Measurements from ENCODE around the gene AUTS2. TPM values are rescaled to one million over a fixed set of nuclear protein-coding genes. Genes with fewer than 3 reads are reported as not detected.

The AUTS2 gene
- total and polyA plus RNA-seq, 2 of the 8 experiments (the other 6 are each of a cell fraction or from before 2014, with no cell fraction given) = 25.9 to 101 TPM

DNA sequence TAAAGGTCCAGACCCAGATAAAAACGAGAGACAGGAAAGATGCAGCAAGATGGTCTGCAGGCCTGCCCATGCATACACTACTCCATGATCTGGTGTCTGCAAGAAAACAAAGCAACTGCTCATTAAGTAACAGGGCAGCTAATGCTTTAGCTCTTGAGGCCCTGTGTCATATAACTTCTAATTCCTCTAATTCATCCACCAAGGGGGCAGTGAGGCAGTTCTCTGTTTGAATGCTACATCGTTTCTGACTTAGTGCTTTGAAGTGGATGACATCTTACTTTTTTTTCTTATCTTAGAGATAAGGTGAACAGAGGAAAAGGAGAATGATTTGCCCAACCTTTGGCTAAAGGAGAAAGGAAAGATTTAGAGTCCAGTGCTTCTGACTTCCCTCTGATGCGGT lies 619.7 kb downstream of the AUTS2 start:
- no peak overlapping the region for H2AK5ac ChIP-seq (ENCODE audit: low read depth, low read length)
- H3K79me1 ChIP-seq (ENCODE audit: low read depth, low read length) = no peaks in the 10 kb centered on the region
- no peak for FAIRE-seq
- no peaks in the 10 kb centered on the region for H3K79me2 ChIP-seq (ENCODE audit: control insufficient read depth in 1 of 2, insufficient read depth in 2 of 2, low read length in 2 of 2)
- DNase-seq (ENCODE audit: low read depth in 1 of 2, low spot score in 2 of 2) = no peak
- H2BK12ac ChIP-seq (ENCODE audit: low read depth, low read length) = no peak overlapping the region
- WGBS, 2 experiments (ENCODE audit: extremely low coverage in 1 of 2, insufficient coverage in 1 of 2, insufficient read length in 1 of 2, insufficient replicate concordance in 2 of 2, low coverage in 1 of 2, low lambda C conversion rate in 2 of 2, missing lambda C conversion rate in 1 of 2) = 95% methylated on average over 3 of the region's 3 CpGs; no CpG with 5 or more reads in 1 of the 2 experiments
- POLR2A ChIA-PET (ENCODE audit: partially characterized antibody) = no interaction called here
- H3K23me2 ChIP-seq (ENCODE audit: low read depth, low read length) = no peaks in the 10 kb centered on the region
- no peak overlapping the region for H4K5ac ChIP-seq (ENCODE audit: insufficient read length, low read depth, low read length)
- H4K91ac ChIP-seq (replicated peaks; ENCODE audit: insufficient read length, low read length) = no peak overlapping the region
- H3K4me2 ChIP-seq (ENCODE audit: insufficient read depth in 1 of 2, low read depth in 2 of 2, low read length in 2 of 2) = no peak overlapping the region
- no peak overlapping the region for H3K4me3 ChIP-seq (ENCODE audit: extremely low read depth in 1 of 4, insufficient read depth in 2 of 4, low read depth in 3 of 4, low read length in 4 of 4)
- no peak overlapping the region for H2BK5ac ChIP-seq (ENCODE audit: low read depth, low read length)
- no peaks in the 10 kb centered on the region for H3K4me1 ChIP-seq (replicated peaks in 1 of 4; ENCODE audit: control insufficient read depth in 3 of 4, insufficient read depth in 4 of 4, low read length in 3 of 4)
- no peak overlapping the region for H2AFZ ChIP-seq (ENCODE audit: low read length)
- no peak overlapping the region for H3K4ac ChIP-seq (replicated peaks; ENCODE audit: insufficient read length, low read depth, low read length)
- H3K56ac ChIP-seq (replicated peaks; ENCODE audit: insufficient read length, low read depth, low read length) = no peak overlapping the region
- no peak overlapping the region for H3K23ac ChIP-seq (ENCODE audit: insufficient read length)
- H4K8ac ChIP-seq (ENCODE audit: extremely low read depth, insufficient read depth, low read length) = no peak overlapping the region
- H3K9me3 ChIP-seq (ENCODE audit: insufficient read depth in 2 of 2, low read depth in 1 of 2, low read length in 1 of 2) = no peaks in the 10 kb centered on the region
- H2BK20ac ChIP-seq (ENCODE audit: low read length) = no peak overlapping the region
- no peaks in the 10 kb centered on the region for H3K27me3 ChIP-seq (replicated peaks in 1 of 4; ENCODE audit: control insufficient read depth in 3 of 4, extremely low read depth in 1 of 4, insufficient read depth in 3 of 4, low read length in 3 of 4)
- no peaks in the 10 kb centered on the region for H3K36me3 ChIP-seq (ENCODE audit: control insufficient read depth in 2 of 4, insufficient read depth in 4 of 4, low read length in 3 of 4)
- no peak overlapping the region for H3K14ac ChIP-seq (ENCODE audit: insufficient read length)
- H3K9ac ChIP-seq (replicated peaks in 1 of 4; ENCODE audit: extremely low read depth in 1 of 4, low read depth in 3 of 4, low read length in 3 of 4) = no peak overlapping the region
- no peak overlapping the region for H3K18ac ChIP-seq (ENCODE audit: extremely low read depth, low read length)
- H3K27ac ChIP-seq (ENCODE audit: low read depth, low read length) = no peak overlapping the region
- no peaks in the 10 kb centered on the region for H4K20me1 ChIP-seq (replicated peaks in 1 of 2; ENCODE audit: control insufficient read depth in 1 of 2, insufficient read depth in 2 of 2, low read length in 2 of 2)
- no peak overlapping the region for H2BK15ac ChIP-seq (ENCODE audit: low read length)
- no peak overlapping the region for H2BK120ac ChIP-seq (replicated peaks; ENCODE audit: low read depth, low read length)
- CTCF ChIA-PET (ENCODE audit: partially characterized antibody) = no interaction called here
- TF ChIP-seq NRF1 (IDR thresholded peaks at IDR 0.05; ENCODE audit: low read depth, low read length) (no peak), SP1 (IDR thresholded peaks at IDR 0.05; ENCODE audit: low read depth, low read length) (no peak), SRF (IDR thresholded peaks at IDR 0.05; ENCODE audit: low read depth, low read length) (no peak), EGR1 (IDR thresholded peaks at IDR 0.05; ENCODE audit: borderline replicate concordance, low read depth, low read length) (no peak), FOSL1 (IDR thresholded peaks at IDR 0.05; ENCODE audit: insufficient read depth, low read depth, low read length) (no peak), BRCA1 (IDR thresholded peaks at IDR 0.05; ENCODE audit: low read depth, low read length) (no peak), JUN (IDR thresholded peaks at IDR 0.05; ENCODE audit: low read depth, low read length) (no peak), POLR2A (IDR thresholded peaks at IDR 0.05; ENCODE audit: control extremely low read depth in 1 of 2, low read depth in 2 of 2, low read length in 2 of 2) (no peak), SP2 (IDR thresholded peaks at IDR 0.05; ENCODE audit: low read length) (no peak), TCF12 (IDR thresholded peaks at IDR 0.05; ENCODE audit: low read depth, low read length) (no peak), TAF7 (optimal IDR thresholded peaks at IDR 0.05; ENCODE audit: borderline replicate concordance, low read depth, low read length) (no peak), E2F6 (IDR thresholded peaks at IDR 0.05) (no peak), HDAC2 (IDR thresholded peaks at IDR 0.05; ENCODE audit: borderline replicate concordance in 1 of 2, low read depth in 2 of 2, low read length in 2 of 2) (no peak), ATF2 (IDR thresholded peaks at IDR 0.05; ENCODE audit: low read length) (no peak)
